ENCODE data around the gene SYNGR3.

The SYNGR3 gene

DNA sequence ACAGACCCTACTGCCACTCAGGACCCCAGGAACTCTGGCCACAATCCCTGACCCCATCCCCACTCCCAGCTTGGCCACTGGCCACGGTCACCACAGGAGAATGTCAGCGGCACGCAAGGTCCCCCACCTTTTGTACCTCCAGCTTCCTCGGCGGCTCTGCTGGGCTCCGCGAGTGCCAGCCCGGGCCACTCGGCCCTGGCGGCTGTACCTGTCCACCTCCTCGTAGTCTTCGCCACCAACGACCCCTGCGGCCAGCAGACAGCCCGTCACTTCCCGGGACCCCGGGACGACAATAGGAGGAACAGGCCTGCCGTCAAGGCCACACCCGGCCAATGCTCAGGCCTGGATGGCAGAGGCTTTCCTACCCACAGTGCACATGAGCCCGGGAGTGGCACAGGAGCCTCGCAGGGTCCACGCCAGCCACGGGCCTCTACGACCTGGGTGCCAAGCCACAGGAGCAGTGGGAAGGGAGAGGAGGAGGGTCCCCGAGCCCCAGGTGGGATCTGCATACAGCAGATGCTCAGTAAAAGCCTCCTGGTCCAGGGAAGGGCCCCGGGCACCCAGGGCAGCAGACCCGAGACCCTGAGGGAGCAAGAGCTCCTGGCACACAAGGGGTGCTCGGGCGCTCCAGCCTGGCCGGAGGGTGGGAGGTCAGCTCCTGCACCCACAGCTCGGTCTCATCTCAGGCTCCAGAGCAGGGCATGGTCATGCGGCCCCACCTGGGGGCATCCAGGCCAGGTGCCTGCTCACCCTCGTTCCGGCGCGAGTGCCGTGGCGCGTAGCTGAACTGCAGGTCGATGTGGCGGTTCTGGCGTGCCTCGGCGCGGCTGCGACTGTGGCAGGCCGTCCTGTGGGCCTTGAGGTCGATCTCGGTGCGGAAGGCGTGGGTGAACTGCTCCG, 11.9 kb downstream of the SYNGR3 start:
- TF ChIP-seq SIN3A (IDR thresholded peaks at IDR 0.05; ENCODE audit: borderline replicate concordance, insufficient read depth, low read length) (no peak), FOXP2 (optimal IDR thresholded peaks at IDR 0.05; ENCODE audit: borderline replicate concordance, extremely low read depth, extremely low read length, insufficient read depth) (no peak), TAF1 (IDR thresholded peaks at IDR 0.05; ENCODE audit: borderline replicate concordance, insufficient read depth, low read length) (no peak), POLR2AphosphoS5 (IDR thresholded peaks at IDR 0.05; ENCODE audit: low read depth, low read length) (no peak)
- TF ChIP-seq, protein P1, sequence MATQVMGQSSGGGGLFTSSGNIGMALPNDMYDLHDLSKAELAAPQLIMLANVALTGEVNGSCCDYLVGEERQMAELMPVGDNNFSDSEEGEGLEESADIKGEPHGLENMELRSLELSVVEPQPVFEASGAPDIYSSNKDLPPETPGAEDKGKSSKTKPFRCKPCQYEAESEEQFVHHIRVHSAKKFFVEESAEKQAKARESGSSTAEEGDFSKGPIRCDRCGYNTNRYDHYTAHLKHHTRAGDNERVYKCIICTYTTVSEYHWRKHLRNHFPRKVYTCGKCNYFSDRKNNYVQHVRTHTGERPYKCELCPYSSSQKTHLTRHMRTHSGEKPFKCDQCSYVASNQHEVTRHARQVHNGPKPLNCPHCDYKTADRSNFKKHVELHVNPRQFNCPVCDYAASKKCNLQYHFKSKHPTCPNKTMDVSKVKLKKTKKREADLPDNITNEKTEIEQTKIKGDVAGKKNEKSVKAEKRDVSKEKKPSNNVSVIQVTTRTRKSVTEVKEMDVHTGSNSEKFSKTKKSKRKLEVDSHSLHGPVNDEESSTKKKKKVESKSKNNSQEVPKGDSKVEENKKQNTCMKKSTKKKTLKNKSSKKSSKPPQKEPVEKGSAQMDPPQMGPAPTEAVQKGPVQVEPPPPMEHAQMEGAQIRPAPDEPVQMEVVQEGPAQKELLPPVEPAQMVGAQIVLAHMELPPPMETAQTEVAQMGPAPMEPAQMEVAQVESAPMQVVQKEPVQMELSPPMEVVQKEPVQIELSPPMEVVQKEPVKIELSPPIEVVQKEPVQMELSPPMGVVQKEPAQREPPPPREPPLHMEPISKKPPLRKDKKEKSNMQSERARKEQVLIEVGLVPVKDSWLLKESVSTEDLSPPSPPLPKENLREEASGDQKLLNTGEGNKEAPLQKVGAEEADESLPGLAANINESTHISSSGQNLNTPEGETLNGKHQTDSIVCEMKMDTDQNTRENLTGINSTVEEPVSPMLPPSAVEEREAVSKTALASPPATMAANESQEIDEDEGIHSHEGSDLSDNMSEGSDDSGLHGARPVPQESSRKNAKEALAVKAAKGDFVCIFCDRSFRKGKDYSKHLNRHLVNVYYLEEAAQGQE (IDR thresholded peaks at IDR 0.05; ENCODE audit: insufficient read depth in 1 of 2, low read depth in 2 of 2, low read length in 2 of 2), result no peak

DNA sequence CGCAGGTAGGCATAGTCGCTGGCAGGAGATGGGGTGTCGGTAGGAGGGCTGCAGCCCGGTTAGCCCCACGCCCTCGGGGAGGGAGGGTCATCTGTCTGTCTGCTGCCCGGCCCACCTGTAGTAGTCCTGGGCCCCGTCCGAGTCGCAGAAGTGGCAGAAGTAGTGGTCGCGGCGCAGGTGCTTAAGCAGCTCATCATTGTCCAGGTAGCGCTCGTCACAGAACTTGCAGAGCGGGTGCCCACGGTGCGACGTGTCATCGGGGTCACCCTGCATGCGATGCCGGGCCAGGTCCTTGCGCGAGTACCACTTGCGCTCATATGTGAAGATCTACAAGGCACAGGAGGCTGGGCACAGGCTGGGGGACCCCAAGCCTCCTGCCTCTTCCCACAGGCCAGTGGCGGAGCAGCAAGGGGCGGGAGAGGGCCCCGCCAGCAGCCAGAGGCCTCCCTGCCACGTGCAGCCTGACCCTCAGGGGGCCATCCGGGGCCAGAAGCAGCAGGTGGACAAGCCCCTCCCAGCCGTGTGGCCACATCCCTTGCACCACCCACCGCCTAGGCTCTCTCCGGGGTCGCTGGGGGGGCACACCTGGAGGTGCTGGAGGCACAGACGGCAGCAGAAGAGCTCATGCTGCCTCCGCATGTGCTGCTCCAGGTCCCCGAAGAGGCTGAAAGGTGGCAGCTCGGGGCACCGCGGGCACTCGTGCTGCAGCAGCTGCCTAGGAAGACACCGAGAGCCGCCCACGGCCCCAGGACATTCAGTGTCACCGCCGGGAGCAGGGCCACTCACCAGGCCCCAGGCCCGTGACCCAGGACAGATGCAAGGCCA, 12.8 kb downstream of the SYNGR3 start:
- no peak for TF ChIP-seq TAF1 (IDR thresholded peaks at IDR 0.05; ENCODE audit: borderline replicate concordance, insufficient read depth, low read length)
- no peak for TF ChIP-seq POLR2AphosphoS5 (IDR thresholded peaks at IDR 0.05; ENCODE audit: low read depth, low read length)
- TF ChIP-seq SIN3A (IDR thresholded peaks at IDR 0.05; ENCODE audit: borderline replicate concordance, insufficient read depth, low read length), result no peak
- no peak for TF ChIP-seq FOXP2 (optimal IDR thresholded peaks at IDR 0.05; ENCODE audit: borderline replicate concordance, extremely low read depth, extremely low read length, insufficient read depth)
- TF ChIP-seq, protein P1 (IDR thresholded peaks at IDR 0.05; ENCODE audit: insufficient read depth in 1 of 2, low read depth in 2 of 2, low read length in 2 of 2), result no peak

DNA sequence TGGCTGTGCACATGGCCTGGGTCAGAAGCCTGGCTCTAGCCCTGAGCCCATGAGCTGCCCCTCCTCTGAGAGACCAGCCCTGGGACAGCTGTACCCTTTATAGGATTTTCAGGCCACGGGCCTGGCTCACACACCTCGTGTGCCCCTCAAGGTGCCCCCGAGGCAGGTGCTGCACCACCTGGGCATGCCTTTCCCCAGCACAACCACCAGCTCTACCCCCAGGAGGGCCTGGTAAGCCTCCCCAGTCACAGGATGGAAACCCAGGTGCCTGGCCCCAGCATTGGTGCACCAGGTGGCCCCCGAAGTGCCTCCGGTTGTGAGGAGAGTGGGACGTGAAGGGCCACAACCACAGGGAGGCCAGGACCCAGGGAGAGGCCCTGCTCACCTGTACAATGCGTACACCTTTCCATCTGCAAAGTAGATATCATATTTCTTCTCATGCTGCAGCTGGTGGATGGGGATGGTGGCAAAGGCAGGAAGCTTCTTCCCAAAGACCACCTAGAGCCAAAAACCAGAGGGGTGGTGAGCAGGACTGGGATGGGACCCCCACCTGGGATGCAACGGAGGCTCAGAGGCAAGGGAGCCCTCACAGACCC, 13.6 kb downstream of the SYNGR3 start:
- TF ChIP-seq SIN3A (IDR thresholded peaks at IDR 0.05; ENCODE audit: borderline replicate concordance, insufficient read depth, low read length) (no peak), TAF1 (IDR thresholded peaks at IDR 0.05; ENCODE audit: borderline replicate concordance, insufficient read depth, low read length) (no peak), POLR2AphosphoS5 (IDR thresholded peaks at IDR 0.05; ENCODE audit: low read depth, low read length) (no peak), FOXP2 (optimal IDR thresholded peaks at IDR 0.05; ENCODE audit: borderline replicate concordance, extremely low read depth, extremely low read length, insufficient read depth) (no peak)
- TF ChIP-seq, protein P1 (IDR thresholded peaks at IDR 0.05; ENCODE audit: insufficient read depth in 1 of 2, low read depth in 2 of 2, low read length in 2 of 2), result no peak

DNA sequence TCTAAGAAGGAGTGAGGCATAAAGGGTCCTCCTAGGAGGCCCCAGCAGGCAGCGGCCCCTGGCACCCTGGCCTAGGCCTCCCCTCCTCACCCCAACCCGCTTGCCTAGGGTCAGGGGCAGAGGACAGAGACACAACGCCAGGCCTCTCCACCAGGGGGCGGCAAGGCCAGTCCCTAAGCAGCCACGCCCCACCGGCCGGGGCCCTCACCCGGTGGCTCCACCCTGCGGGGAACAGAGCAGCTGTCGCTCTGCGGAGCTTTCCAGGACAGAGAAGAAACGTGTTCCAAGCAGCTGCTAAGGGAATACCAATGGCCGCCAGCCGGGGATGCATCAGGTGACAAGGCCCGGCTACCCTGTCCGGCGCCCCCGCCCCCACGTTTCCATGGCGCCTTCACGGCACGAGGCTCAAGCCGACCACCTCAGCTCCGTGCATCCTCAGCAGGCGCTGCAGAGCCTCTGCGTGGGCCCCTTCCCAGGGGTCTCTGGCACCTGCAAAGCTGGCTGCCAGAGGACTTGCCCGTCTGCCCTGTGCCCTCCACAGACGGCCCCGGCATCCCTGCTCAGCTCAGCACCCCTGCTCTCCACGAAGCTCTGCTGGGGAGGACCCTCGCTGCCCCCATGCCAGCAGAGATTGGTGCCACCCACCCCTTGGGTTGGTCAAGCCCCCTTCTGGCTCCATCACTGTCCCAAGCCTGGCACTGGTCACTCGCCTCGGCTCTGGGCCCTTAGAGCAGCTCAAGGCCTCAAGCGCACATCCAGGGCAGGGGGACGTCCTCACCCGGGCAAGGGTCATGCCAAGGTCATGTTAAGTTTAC, 14.3 kb downstream of the SYNGR3 start:
- no peak for TF ChIP-seq TAF1 (IDR thresholded peaks at IDR 0.05; ENCODE audit: borderline replicate concordance, insufficient read depth, low read length)
- TF ChIP-seq SIN3A (IDR thresholded peaks at IDR 0.05; ENCODE audit: borderline replicate concordance, insufficient read depth, low read length), result no peak
- TF ChIP-seq, protein P1 (IDR thresholded peaks at IDR 0.05; ENCODE audit: insufficient read depth in 1 of 2, low read depth in 2 of 2, low read length in 2 of 2), result no peak
- TF ChIP-seq POLR2AphosphoS5 (IDR thresholded peaks at IDR 0.05; ENCODE audit: low read depth, low read length), result no peak

All from PFSK-1 (cell line).